ENCODE data around the gene SH3BP5L.

The SH3BP5L gene

DNA sequence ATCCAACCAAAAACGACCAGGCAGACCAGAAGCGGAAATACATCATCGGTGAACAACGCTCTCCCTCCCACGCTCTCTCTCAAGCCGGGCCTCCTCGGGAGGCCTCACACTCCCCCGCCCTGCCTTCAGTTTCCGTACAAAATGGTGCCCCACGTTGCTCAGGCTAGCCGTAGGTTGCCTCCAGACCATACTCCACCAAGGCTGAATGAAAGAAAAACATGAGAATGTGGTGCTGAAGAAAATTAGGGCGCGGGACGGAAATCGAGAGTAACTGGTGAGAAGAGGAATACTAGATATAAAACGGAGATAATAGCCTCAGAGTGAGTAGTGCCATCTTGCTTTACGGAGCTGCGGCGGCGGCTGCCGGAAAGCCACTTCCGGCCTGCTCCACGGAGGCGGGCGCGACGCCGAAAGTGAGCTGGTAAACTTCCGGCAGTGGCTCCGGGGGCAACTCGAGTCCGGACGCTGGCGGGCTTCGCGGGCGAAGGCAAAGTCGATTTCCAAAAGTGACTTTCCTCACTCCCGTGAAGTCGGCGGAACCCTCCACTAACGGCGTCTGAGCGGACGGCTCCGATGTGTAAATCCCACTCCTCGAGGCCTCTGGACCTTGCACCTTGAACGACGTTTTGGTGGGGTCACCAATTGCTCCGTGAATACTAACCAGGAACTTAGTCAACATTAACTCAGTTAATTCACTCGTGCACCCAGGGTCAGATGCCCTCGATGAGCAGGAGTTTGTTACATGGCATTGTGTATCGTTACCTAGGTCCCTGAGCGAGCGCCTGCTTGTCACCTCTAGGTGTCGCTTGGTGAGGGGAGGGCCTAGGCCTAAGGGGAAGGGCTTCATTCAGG lies at the start of gene SH3BP5L:
Gene SH3BP5L, minus strand, starts transcription at position 7 of the 852 bp plus-strand sequence. CDS start 980 bp downstream, outside the sequence.
- TF ChIP-seq, protein P1, sequence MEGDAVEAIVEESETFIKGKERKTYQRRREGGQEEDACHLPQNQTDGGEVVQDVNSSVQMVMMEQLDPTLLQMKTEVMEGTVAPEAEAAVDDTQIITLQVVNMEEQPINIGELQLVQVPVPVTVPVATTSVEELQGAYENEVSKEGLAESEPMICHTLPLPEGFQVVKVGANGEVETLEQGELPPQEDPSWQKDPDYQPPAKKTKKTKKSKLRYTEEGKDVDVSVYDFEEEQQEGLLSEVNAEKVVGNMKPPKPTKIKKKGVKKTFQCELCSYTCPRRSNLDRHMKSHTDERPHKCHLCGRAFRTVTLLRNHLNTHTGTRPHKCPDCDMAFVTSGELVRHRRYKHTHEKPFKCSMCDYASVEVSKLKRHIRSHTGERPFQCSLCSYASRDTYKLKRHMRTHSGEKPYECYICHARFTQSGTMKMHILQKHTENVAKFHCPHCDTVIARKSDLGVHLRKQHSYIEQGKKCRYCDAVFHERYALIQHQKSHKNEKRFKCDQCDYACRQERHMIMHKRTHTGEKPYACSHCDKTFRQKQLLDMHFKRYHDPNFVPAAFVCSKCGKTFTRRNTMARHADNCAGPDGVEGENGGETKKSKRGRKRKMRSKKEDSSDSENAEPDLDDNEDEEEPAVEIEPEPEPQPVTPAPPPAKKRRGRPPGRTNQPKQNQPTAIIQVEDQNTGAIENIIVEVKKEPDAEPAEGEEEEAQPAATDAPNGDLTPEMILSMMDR (IDR thresholded peaks at IDR 0.05; ENCODE audit: low read depth, low read length), result peak; percentile 64
- peak within 1 kb of the TSS; percentile 75 for H3K4me3 ChIP-seq (ENCODE audit: low read depth, low read length)

DNA sequence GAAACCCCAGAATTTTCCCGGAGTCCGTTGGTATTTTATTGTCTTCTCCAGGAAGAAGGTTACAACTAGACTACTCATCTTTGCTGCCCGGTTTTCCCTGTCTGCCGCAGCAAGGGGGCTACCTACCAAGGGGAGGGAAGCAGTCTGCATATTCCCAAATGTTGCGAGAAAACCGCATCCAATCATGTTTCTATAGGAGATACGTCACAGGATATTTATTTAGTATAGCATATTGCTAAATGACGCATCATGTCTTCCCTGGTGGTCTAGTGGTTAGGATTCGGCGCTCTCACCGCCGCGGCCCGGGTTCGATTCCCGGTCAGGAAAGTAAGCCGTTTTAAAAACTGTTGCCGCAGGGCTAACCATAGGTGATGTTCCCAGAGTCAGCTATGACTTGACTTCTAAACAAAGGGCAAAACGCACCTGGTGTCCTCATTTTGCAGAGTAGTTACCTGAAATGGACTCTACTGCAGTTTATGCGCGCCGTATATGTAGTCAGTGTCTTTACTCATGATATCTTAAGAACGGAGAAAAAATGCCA lies 48.3 kb upstream of the SH3BP5L start:
- peak overlapping the region; percentile 79 for H3K4me3 ChIP-seq (ENCODE audit: low read depth, low read length)
- TF ChIP-seq, protein P1 (IDR thresholded peaks at IDR 0.05; ENCODE audit: low read depth, low read length), result no peak

DNA sequence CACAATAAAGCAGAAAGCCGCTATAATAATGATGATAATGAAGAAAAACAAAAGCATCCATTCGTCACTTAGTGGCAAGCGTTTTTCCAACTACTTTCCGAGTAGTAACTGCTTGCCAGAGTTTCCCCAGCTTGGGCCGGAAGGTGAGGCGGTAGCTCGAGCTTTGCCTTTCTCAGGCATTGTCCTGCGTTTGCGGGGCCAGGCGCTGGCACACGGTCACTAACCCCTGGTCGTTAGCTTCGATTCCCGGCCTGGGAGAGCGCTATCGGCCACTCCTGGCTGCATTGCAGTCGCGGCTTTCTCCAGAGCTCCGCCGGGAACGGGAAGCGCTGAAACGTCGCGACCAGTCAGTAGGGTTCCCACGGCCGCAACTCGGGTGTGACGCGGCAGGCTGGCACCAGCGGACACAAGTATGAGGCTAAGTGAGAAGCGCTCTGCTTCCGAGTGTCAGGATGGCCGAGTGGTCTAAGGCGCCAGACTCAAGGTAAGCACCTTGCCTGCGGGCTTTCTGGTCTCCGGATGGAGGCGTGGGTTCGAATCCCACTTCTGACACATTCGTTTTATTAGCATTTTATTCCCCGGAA lies 47.8 kb upstream of the SH3BP5L start:
- TF ChIP-seq, protein P1 (IDR thresholded peaks at IDR 0.05; ENCODE audit: low read depth, low read length), result no peak
- H3K4me3 ChIP-seq (ENCODE audit: low read depth, low read length), result peak overlapping the region; percentile 79

DNA sequence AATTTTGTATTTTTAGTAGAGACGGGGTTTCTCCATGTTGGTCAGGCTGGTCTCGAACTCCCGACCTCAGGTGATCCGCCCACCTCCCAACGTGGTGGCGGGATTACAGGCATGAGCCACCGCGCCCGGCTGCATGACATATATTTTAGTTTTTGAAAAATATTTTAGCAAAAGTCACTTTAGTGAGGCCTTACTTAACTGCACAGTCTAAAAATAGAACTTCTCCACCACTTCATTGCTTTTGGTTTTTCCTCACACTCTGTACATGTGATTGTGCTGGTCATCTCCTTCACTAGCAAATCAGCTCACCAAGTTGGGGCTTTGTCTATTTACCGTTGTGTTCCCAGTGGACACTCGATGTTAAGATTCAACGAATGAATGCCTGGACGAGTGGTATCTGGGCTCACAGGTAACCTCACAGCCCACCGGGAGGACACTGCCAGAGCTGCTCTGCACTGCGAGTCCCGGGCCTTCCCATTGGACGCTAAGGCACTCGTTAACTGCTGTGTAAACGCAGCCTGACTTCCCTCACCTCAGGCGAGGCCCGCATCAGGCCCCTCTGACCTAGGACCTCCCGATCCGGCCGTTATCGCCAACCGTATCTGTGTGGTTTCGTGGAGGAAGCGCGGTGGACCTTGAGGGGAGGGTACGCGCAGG lies 47.2 kb upstream of the SH3BP5L start:
- TF ChIP-seq, protein P1 (IDR thresholded peaks at IDR 0.05; ENCODE audit: low read depth, low read length), result no peak
- H3K4me3 ChIP-seq (ENCODE audit: low read depth, low read length), result peak overlapping the region; percentile 79

DNA sequence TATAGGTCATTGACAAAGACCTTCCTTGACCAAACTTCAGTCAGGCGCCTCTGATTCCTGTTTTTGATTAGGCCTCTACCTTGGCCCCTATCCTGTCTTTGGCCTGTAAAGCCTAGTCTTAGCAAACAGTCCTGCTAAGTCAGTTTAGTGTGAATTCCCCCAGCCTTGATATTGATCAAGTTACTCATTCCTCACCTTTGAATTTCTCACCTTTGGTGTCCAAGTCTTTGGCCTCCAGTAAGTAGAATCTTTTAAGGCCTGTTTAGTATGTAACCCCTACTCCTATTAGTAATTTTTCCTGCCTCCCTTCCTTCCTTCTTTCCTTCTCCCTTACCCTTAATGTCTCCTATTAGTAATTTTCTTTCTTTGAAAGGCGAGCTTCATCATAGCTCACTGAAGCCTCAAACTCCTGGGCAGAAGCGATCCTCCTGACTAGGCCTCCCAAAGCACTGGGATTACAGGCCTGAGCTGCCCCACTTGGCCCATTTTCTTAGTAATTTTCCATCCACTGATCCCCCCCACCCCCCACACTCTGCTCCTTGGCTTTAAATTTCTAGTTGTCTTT lies 46.2 kb upstream of the SH3BP5L start:
- TF ChIP-seq, protein P1 (IDR thresholded peaks at IDR 0.05; ENCODE audit: low read depth, low read length), result no peak
- H3K4me3 ChIP-seq (ENCODE audit: low read depth, low read length), result no peak overlapping the region; the same call in 1 of the 2 replicates

DNA sequence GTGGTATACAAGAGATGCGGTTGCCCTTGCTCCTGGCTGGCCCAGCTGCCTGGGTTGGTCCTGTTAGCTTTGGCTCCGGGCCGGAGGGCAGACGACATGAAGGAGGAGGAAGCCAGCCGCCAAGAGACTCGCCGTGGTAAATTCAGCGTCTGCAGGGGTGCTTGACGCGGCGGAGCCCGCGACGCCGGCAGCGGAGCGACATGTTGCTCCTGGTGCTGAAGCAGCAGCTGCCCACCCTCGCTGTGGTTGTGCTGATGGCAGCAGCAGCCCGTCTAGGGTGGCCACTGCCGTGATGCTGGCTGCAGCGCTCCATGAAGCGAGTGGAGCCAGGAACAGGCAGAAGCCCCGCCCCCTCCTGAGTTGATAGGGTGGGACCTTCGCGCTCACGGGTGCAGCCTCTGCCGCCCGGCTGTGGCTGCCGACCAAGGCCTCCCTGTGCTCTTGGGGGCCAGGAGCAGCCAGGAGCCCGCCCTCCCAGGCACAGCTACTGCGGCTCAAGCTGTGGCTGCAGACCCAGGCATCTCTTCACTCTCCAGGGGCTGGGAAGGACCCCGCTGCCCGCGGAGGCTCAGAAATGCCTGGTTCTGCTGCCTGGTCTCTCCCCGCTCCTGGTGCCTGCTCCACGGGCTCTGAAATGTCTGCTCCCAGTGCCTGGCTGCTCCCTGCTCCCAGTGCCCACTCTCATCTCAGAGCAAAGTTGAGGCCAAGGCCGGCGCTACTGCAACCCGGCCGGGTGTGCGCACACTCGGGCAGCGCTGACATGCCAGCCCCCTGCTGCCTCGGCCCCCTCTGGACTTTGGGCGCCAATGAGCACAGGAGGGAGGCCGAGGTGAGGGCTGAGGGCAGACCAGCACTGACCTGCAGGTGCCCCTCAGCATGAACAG lies 37.5 kb upstream of the SH3BP5L start:
- peak overlapping the region; percentile 61 for H3K4me3 ChIP-seq (ENCODE audit: low read depth, low read length)
- TF ChIP-seq, protein P1 (IDR thresholded peaks at IDR 0.05; ENCODE audit: low read depth, low read length), result no peak
